Astrocyte (in vitro differentiated cells and primary cell): ENCODE measurements around the gene ARHGEF17. TPM values are rescaled to one million over a fixed set of nuclear protein-coding genes. Genes with fewer than 3 reads are reported as not detected.
A peak's percentile ranks its signal among the peaks of the same experiment; 100 is the strongest.

Experiments
- DNase-seq: peaks from one replicate; pipeline ENCODE4 v3.0.0-alpha.2; 2010; ENCODE audit warnings: low read depth
- FAIRE-seq: peaks from 2 replicates; lab custom pipeline; 2011; peaks lifted over from hg19 to GRCh38; lab: Jason Lieb, UNC
- H2AFZ ChIP-seq: 2 replicates; pipeline ENCODE4 v1.6.0; 2012; ENCODE audit warnings: low read depth, low read length, inconsistent platforms
- H3K27ac ChIP-seq: 2 replicates; pipeline ENCODE4 v1.5.1; 2011; ENCODE audit warnings: low read depth, low read length, inconsistent platforms
- H3K27me3 ChIP-seq: 2 replicates; pipeline ENCODE4 v1.6.0; 2011; ENCODE audit warnings: low read length, inconsistent platforms; ENCODE audit not compliant: insufficient read depth
- H3K36me3 ChIP-seq: 2 replicates; pipeline ENCODE4 v1.5.1; 2011; ENCODE audit warnings: low read length, inconsistent platforms; ENCODE audit not compliant: insufficient read depth
- H3K4me1 ChIP-seq: 2 replicates; pipeline ENCODE4 v1.5.1; 2011; ENCODE audit warnings: low read length, inconsistent platforms; ENCODE audit not compliant: insufficient read depth
- H3K4me2 ChIP-seq: 2 replicates; pipeline ENCODE4 v1.6.0; 2012; ENCODE audit warnings: low read length, inconsistent platforms
- H3K4me3 ChIP-seq: 2 replicates; pipeline ENCODE4 v1.5.1; 2011; ENCODE audit warnings: low read depth, mild to moderate bottlenecking, low read length, inconsistent platforms; ENCODE audit not compliant: insufficient read depth
- H3K79me2 ChIP-seq: 2 replicates; pipeline ENCODE4 v1.6.0; 2012; ENCODE audit warnings: mild to moderate bottlenecking, low read length, inconsistent platforms; ENCODE audit not compliant: insufficient read depth
- H3K9ac ChIP-seq: 2 replicates; pipeline ENCODE4 v1.6.0; 2012; ENCODE audit warnings: mild to moderate bottlenecking, low read length, inconsistent platforms
- H3K9me3 ChIP-seq: 2 replicates; pipeline ENCODE4 v1.5.1; 2012; ENCODE audit warnings: low read depth, mild to moderate bottlenecking, low read length, inconsistent platforms; ENCODE audit not compliant: insufficient read depth
- H4K20me1 ChIP-seq: 2 replicates; pipeline ENCODE4 v1.6.0; 2012; ENCODE audit warnings: low read length, inconsistent platforms; ENCODE audit not compliant: insufficient read depth
- H3K27ac Mint-ChIP-seq: one replicate; pipeline ENCODE4 v1.8.0; 2021; ENCODE audit warnings: mild to moderate bottlenecking, mixed read lengths; ENCODE audit not compliant: unreplicated experiment
- H3K27me3 Mint-ChIP-seq: one replicate; pipeline ENCODE4 v1.8.0; 2021; ENCODE audit warnings: low read depth, mixed read lengths; ENCODE audit not compliant: unreplicated experiment
- H3K36me3 Mint-ChIP-seq: one replicate; pipeline ENCODE4 v1.8.0; 2021; ENCODE audit warnings: low read depth, mixed read lengths; ENCODE audit not compliant: unreplicated experiment
- H3K4me1 Mint-ChIP-seq: one replicate; pipeline ENCODE4 v1.8.0; 2021; ENCODE audit warnings: low read depth, mixed read lengths; ENCODE audit not compliant: unreplicated experiment
- H3K4me3 Mint-ChIP-seq: one replicate; pipeline ENCODE4 v1.8.0; 2021; ENCODE audit warnings: mild to moderate bottlenecking, moderate library complexity, mixed read lengths; ENCODE audit not compliant: unreplicated experiment
- H3K9me3 Mint-ChIP-seq: one replicate; pipeline ENCODE4 v1.8.0; 2021; ENCODE audit warnings: mild to moderate bottlenecking, mixed read lengths; ENCODE audit not compliant: unreplicated experiment
- CTCF ChIP-seq: IDR thresholded peaks from 2 replicates; pipeline ENCODE4 v1.5.1; 2011; ENCODE audit warnings: low read depth, mild to moderate bottlenecking, inconsistent platforms, low read length, moderate library complexity; ENCODE audit not compliant: insufficient read depth
- EZH2 ChIP-seq: IDR thresholded peaks from 2 replicates; pipeline ENCODE4 v1.6.1; 2012; ENCODE audit warnings: mild to moderate bottlenecking, low read length, inconsistent platforms; ENCODE audit not compliant: insufficient read depth
- total RNA-seq: library from RNA; stranded (reverse); gene quantifications from 2 replicates; pipeline ENCODE4 v1.2.1, GENCODE V29; 2021

Gene ARHGEF17
- total RNA-seq, 1 donor from 2014 or later, result 66.4 TPM

GRCh38 chr11:73376803-73377629 lies 68.9 kb downstream of the ARHGEF17 start:
- no peak for TF ChIP-seq EZH2
- TF ChIP-seq CTCF, result no peak
- no peaks in the 10 kb centered on the region for H3K9me3 ChIP-seq
- no peaks in the 10 kb centered on the region for H3K36me3 ChIP-seq
- H3K27me3 Mint-ChIP-seq, result no peaks in the 10 kb centered on the region
- peaks cover 45% of the 10 kb centered on the region for H4K20me1 ChIP-seq
- peak overlapping the region; percentile 55 for H2AFZ ChIP-seq
- FAIRE-seq (no peak), DNase-seq (peak; percentile 74)
- peak overlapping the region; percentile 85 for H3K4me3 Mint-ChIP-seq
- peaks cover 3% of the 10 kb centered on the region for H3K4me1 Mint-ChIP-seq
- H3K4me1 ChIP-seq, result peaks cover 8% of the 10 kb centered on the region
- H3K4me2 ChIP-seq, result peak overlapping the region; percentile 98
- H3K9ac ChIP-seq, result peak overlapping the region; percentile 95
- H3K4me3 ChIP-seq, result peak overlapping the region; percentile 86
- peaks cover 55% of the 10 kb centered on the region for H3K79me2 ChIP-seq
- H3K27ac ChIP-seq, result peak overlapping the region; percentile 85
- H3K36me3 Mint-ChIP-seq, result no peaks in the 10 kb centered on the region
- H3K27ac Mint-ChIP-seq, result peak overlapping the region; percentile 72
- no peaks in the 10 kb centered on the region for H3K9me3 Mint-ChIP-seq
- no peaks in the 10 kb centered on the region for H3K27me3 ChIP-seq

DNA sequence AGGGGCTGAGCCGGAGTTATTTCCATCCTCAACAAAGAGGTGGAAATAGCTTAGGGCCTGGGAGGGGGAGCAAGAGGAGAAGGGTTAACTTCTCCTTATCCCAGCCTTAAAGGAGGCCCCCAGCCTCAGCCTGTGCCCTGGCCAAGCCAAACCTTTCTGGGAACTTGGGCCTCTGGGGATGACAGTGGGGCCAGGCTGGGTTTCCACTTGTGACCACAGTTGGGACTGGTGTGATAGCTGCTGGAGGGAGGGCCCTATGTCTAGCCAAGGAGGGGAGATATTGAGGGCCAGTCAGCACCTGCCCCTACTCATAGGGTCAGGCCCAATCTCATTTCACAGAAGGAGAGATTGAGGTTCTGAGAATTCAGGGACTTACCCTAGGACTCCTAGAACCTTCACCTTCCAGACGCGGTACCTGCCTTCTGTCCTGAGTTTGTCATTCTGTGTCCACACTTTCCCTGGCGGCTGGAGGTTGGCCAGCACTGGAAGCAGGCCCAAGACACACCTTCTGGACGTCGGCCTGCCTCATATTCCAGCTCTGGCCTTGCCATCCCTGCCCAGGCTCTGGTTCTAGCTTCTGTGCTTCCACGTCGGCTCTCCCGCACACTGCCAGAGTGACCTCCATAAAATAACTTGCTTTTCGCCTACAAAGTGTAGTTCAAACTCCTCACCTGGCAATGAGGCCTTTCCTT lies 71.3 kb downstream of the ARHGEF17 start:
- Histone ChIP-seq H3K27ac (no peak overlapping the region), H3K36me3 (no peaks in the 10 kb centered on the region), H3K4me2 (no peak overlapping the region), H4K20me1 (peaks cover 67% of the 10 kb centered on the region), H3K4me3 (no peak overlapping the region), H3K4me1 (peaks cover 8% of the 10 kb centered on the region), H3K27me3 (no peaks in the 10 kb centered on the region), H3K9me3 (no peaks in the 10 kb centered on the region), H3K9ac (no peak overlapping the region), H3K79me2 (peaks cover 78% of the 10 kb centered on the region), H2AFZ (no peak overlapping the region)
- H3K27me3 Mint-ChIP-seq, result no peaks in the 10 kb centered on the region
- H3K4me3 Mint-ChIP-seq, result no peak overlapping the region
- no peaks in the 10 kb centered on the region for H3K9me3 Mint-ChIP-seq
- H3K4me1 Mint-ChIP-seq, result peaks cover 3% of the 10 kb centered on the region
- TF ChIP-seq EZH2, result no peak
- H3K27ac Mint-ChIP-seq, result no peak overlapping the region
- H3K36me3 Mint-ChIP-seq, result no peaks in the 10 kb centered on the region
- DNase-seq (no peak), FAIRE-seq (no peak)

- H3K27me3 Mint-ChIP-seq, result no peaks in the 10 kb centered on the region
- no peaks in the 10 kb centered on the region for H3K9me3 Mint-ChIP-seq
- H3K4me1 Mint-ChIP-seq, result peaks cover 4% of the 10 kb centered on the region
- no peak overlapping the region for H2AFZ ChIP-seq
- DNase-seq (no peak), FAIRE-seq (no peak)
- no peak overlapping the region for H3K4me3 ChIP-seq
- H3K27ac Mint-ChIP-seq, result no peak overlapping the region
- H3K4me3 Mint-ChIP-seq, result no peak overlapping the region
- no peak overlapping the region for H3K9ac ChIP-seq
- H3K36me3 ChIP-seq, result no peaks in the 10 kb centered on the region
- TF ChIP-seq CTCF (no peak), EZH2 (no peak)
- H3K27ac ChIP-seq, result no peak overlapping the region
- H3K27me3 ChIP-seq, result no peaks in the 10 kb centered on the region
- H4K20me1 ChIP-seq, result peaks cover 77% of the 10 kb centered on the region
- H3K79me2 ChIP-seq, result peaks cover 87% of the 10 kb centered on the region
- H3K4me2 ChIP-seq, result no peak overlapping the region
- no peaks in the 10 kb centered on the region for H3K9me3 ChIP-seq
- H3K4me1 ChIP-seq, result peaks cover 11% of the 10 kb centered on the region
- H3K36me3 Mint-ChIP-seq, result no peaks in the 10 kb centered on the region
These were observed 72.3 kb downstream of the ARHGEF17 start for GRCh38 chr11:73380331-73380730.
